Activated CD4-positive, alpha-beta T cell treated with anti-CD3 and anti-CD28 coated beads, Interleukin-2, amount 50 U/mL, for 4 hours (primary cell): ENCODE data around the gene MRAS.
"Not testable (repeated sequence)": the region's sequence is repeated elsewhere in the genome, so short reads cannot be mapped to it uniquely, and the experiment has no call there.

ENCODE experiments used
- DNase-seq, 2 experiments: peaks; one replicate each; pipeline ENCODE4 v3.0.0-alpha.2; 2020

Gene MRAS

GRCh38 chr3:138426754-138427153 lies 78.4 kb downstream of the MRAS start:
- DNase-seq, result not testable (repeated sequence)

DNA sequence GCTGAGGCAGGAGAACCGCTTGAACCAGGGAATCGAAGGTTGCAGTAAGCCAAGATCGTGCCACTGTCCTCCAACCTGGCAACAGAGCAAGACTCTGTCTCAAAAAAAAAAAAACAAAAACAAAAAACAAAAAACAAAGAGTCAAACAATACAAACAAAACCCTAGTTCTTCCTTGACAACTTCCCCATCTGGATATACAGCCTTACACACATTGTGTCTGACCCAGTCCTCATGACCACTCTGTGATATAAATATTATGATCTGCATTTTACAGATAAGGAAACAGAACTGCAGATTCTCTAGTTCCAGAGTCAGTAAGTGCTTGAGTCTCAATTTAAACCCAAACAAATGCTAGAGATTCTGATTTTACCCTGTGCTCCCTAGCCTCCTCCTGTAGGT lies 81.3 kb downstream of the MRAS start:
- DNase-seq, result no peak

GRCh38 chr3:138432576-138433240 lies 84.3 kb downstream of the MRAS start:
- no peak for DNase-seq

- no peak for DNase-seq
Observed at GRCh38 chr3:138433892-138434275, 85.5 kb downstream of the MRAS start.

GRCh38 chr3:138434276-138434874 lies 86.0 kb downstream of the MRAS start, which contains the start of gene ESYT3:
Gene ESYT3, plus strand, starts transcription at chr3:138434616. Its CDS starts 183 bp downstream, at chr3:138434799.
- peak in 1 of 2 experiments; percentile 3 for DNase-seq

- no peak for DNase-seq
Observed at GRCh38 chr3:138434875-138435772, 86.7 kb downstream of the MRAS start.

GRCh38 chr3:138435840-138436239 lies 87.5 kb downstream of the MRAS start:
- DNase-seq, result no peak

DNA sequence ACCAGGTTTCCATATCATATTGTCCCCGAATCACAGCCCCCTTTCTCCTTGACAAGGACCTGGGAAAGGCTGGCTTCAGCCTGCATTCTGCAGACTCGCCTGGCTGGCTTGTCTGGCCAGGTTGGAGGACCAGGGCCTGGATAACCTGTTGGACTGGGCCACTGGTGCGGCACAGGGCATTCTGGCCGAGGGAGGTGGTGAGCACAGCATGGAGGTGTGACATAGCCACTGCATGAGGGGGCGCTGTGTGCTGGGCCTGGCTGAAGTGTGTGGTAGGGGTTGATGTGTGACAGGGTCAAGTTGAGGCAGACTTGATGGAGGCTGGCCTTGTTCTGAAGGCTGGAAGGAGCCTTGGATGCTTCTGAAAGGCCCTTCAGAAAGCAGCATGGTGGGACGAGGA lies 88.9 kb downstream of the MRAS start:
- no peak for DNase-seq

- no peak for DNase-seq
Observed at GRCh38 chr3:138438896-138439295, 90.5 kb downstream of the MRAS start.

GRCh38 chr3:138439646-138440045 lies 91.3 kb downstream of the MRAS start:
- DNase-seq, result no peak

- DNase-seq, result no peak
Observed at GRCh38 chr3:138440121-138440521, 91.7 kb downstream of the MRAS start.

DNA sequence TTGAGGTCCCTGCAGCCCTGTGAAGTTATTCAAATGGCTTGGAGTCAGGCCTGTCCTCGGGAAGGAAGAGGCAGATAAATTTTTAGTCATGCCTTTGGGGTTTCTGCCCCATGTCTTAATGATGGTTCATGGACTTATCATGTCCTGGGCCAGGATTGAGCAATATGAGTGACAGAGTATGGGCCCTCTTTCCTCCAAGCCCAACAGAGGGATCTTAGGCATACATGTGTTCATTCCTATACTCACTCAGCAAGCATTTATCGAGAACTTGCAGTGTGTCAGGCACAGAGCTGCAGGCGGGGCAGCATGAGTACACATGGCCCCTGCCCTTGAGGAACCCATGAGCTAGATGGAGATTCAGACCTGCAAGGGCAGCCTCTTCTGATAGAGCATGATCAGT lies 92.2 kb downstream of the MRAS start:
- no peak for DNase-seq

- no peak for DNase-seq
Observed at GRCh38 chr3:138441256-138441655, 92.9 kb downstream of the MRAS start.

DNA sequence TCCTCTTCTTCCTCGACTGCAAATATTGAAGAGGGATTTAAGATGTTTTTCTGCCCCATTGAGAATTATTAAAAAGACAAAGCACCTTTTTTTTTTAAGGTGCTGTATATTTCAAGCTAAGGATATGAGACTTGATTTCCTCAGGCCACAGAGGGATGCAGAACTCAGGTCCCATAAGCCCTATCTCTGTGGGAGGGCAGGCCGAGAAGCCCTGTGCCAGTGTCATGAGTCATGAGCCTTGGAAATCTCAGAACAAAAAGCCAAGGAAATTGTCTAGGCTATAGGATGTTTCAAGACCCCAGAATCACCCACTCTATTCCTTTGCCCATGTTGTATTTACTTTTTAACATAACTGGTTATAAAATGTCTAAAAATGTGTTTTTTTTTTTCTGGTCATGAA lies 93.4 kb downstream of the MRAS start:
- no peak for DNase-seq

- DNase-seq, result no peak
Observed at GRCh38 chr3:138442433-138442832, 94.1 kb downstream of the MRAS start.

GRCh38 chr3:138443091-138443490 lies 94.7 kb downstream of the MRAS start:
- no peak for DNase-seq

GRCh38 chr3:138443521-138444503 lies 95.4 kb downstream of the MRAS start:
- DNase-seq, result no peak

DNA sequence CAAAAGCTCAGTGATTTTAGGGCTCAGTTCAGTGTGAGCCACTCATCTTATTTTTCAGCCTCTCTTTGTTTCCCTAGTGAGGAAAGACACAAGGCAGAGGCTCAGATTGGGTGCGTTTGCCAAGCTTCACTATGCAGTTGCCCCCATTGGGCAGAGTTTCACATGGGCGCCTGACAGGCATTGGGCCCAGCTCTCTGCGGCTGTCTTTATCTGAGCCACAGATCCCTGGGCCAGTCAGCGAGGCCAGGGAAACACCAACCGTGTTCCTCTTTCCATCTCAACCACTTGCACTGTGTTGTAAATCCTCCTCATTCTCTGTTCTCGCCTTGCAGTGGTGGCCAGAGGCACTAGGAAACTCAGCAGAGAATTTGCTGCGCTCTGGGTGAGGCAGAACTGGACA lies 96.9 kb downstream of the MRAS start:
- no peak for DNase-seq

DNA sequence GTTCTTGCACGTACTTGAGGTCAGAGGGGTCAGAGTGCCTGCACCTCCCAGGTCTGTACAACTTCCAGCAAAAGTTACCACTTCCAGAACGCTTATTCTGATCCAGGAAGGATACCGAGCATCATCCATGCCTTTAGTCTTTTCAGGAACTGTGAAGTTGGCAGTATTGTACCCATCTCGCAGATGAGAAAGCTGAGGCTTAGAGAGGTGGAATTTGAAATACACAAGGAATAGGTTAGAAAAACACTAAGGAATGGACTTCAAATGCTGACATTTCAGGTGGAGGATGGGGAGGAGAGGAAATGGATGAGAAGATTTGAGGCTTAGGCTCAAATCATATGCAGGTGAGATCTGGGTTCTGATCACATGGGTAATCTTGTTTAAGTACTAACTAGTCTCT lies 97.3 kb downstream of the MRAS start:
- no peak for DNase-seq

- no peak for DNase-seq
Observed at GRCh38 chr3:138448631-138449030, 100.3 kb downstream of the MRAS start.

- no peak for DNase-seq
Observed at GRCh38 chr3:138449490-138449889, 101.1 kb downstream of the MRAS start.

DNA sequence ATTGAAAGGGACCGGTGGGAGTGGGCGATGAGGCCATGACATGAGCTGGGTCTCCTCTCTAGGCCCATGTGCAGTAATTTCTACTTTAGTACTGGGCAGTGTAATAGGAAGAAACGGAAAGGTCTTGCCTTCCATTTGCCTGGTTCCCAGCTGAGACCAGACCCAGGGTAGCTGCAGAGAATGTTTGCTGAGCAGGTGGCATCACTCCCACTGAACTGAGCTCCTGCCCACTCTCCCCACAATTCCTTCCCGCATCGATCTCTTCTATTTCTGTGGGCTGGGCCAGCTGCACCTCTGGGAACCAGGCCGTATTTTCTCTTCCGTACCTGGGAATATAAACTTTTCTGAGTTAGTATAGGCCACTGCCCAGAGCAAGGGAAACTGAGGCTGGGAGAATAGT lies 101.8 kb downstream of the MRAS start:
- no peak for DNase-seq
